GM19452 (cell line): ENCODE measurements around the gene BCAS4.
"Not testable (repeated sequence)": the region's sequence is repeated elsewhere in the genome, so short reads cannot be mapped to it uniquely, and the experiment has no call there.

Experiments used
- ATAC-seq: cut with Tn5 transposase; IDR thresholded peaks from one replicate; pipeline ENCODE4 v1.9.1; 2021; ENCODE audit not compliant: unreplicated experiment

The BCAS4 gene

DNA sequence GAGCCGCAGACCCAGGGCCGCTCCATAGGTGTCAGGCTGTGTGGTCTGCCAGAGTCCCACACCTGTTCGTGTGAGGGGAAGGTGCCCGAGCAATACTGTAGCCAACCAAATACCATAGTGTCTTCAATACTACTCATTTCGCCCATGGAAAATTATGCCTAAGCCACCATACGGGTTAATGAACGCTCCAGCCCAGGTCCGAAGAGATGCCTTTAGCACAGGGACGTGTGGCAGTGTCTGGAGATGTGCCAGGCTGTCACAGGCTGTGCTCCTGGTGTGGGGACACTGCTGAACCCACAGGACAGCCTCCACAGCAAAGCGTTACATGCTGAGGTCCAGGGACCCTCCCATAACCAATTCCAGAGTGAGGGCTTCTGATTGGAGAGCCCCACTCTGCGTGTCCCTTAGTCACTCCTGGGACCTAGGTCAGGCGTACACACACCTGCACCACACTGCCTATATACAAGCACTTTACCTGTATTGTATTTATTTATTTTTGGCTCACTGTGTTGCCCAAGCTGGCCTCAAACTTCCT is 25.2 kb upstream of the BCAS4 start:
- not testable (repeated sequence) for ATAC-seq

GRCh38 chr20:50771419-50772080 is 23.3 kb upstream of the BCAS4 start:
- ATAC-seq: not testable (repeated sequence)

DNA sequence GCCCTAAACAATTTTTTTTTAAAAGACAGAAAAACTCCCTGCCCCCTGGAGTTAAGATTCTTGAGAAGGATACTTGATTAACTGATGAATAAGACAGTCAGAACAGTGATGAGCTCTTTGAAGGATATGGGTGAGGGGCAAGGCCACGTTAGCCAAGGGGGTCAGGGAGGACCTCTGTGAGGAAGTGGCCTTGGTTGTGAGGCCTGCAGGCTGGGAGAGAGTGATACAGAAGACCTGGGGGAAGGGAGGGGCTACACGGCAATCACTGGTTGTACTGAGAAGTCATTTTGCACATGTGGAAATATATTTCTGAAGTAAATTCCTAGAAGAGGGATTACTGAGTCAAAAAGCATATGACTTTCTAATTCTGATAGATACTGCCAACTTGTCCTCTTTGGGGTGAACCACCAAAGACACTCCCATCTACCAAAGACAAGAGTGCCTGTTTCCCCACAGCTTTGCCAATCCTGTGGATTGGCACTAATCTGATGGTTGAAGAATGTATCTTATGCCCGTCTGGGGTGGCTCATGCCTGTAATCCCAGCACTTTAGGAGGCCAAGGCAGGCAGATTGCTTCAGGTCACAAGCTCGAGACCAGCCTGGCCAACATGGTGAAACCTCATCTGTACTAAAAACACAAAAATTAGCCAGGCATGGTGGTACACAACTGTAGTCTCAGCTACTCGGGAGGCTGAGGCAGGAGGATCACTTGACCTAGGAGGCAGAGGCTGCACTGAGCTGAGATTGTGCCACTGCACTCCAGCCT is 22.3 kb upstream of the BCAS4 start:
- ATAC-seq: no peak

DNA sequence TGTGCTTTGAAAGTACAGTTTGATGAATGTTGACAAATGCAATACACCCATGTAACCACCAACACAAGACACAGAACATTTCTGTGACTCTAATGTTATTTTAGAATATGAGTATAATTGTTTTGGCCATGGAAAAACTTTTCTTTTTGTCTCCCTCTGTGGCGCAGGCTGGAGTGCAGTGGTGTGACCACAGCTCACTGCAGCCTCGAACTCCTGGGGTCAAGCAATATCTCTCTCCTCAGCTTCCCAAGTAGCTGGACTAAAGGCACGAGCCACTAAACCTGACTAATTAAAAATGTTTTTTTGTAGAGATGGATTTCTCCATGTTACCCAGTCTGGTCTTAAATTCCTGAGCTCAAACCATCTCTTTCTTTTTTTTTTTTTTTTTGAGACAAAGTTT is 20.3 kb upstream of the BCAS4 start:
- no peak for ATAC-seq

DNA sequence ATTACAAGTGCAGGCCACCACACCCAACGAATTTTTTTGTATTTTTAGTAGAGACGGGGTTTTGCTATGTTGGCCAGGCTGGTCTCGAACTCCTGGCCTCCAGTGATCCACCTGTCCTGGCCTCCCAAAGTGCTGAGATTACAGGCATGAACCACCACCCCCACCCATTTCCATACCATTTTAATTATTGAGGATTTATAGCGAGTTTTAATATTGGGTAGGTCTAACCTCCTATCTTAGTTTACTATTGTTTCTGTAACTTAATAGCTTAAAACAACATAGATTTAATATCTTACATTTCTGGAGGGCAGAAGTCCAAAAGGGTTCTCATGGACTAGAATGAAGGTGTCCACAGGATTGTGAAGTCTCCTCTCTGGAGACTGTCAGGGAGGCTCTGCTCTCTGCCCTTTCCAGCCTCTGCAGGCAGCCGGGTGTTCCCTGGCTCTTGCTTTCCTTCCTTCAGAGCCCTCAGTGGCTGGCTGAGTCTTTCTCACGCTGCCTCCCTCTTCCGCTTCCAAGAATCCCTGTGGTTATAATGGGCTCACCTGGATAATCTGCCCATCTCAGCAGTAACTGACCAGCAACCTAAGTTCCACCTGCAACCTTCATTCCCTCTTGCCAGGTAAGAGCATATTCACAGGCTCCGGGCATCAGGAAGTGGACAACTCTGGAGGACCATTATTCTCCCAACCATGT is 18.6 kb upstream of the BCAS4 start:
- ATAC-seq: no peak

DNA sequence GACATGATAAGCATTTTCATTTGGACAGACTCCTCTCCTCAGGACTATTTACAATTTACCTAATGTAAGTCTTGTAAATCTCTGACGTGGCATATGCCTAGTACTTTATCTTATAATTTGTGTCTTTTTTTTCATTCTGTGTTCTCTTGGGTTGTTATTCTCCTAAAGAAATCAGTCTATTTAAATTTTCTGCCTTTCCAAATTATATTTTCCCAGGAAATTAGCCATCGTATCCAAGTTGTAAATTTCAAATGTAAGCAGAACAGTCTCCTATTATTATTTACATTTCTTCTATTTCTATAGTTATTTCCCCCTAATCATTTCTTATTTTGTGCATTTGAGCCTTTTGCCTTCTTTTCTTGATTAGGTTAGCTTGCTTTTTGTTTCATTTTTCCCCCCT is 17.5 kb upstream of the BCAS4 start:
- ATAC-seq: no peak

GRCh38 chr20:50778994-50779393 is 15.9 kb upstream of the BCAS4 start:
- ATAC-seq: not testable (repeated sequence)

DNA sequence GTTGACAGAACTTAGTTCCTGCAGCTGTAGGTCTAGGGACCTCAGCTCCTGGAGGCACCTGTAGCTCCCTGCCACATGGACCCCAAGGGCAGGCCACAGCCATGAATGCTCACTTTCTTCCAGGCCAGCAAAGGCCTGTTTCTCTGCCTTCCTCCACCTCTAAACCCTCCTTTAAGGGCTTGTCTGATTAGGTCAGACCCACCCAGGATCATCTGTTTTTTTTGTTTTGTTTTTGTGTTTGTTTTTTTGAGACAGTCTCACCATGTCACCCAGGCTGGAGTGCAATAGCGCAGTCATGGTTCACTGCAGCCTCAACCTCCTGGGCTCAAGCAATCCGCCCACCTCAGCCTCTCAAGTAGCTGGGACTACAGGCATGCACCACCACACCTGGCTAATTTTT is 11.5 kb upstream of the BCAS4 start:
- no peak for ATAC-seq

DNA sequence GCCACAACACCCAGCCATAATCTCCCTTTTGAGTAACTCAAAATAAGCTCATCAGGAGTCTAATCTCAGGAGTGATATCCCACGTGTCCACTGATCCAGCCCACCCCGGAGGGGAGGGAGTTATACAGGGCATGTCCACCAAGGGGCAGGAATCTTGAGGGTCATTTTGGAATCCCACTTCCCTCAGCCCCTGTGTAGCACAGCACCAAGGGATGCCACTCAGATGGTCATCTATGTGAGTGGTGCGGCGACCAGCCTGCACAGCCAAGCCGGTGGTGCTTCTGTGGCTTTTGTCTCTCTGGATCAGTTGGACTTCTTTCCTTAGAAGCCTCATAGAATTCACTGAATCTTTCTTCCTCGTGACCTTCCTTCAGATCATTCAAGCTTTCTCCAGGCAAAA is 11.0 kb upstream of the BCAS4 start:
- no peak for ATAC-seq

- no peak for ATAC-seq
Measured at GRCh38 chr20:50784464-50784863, 10.4 kb upstream of the BCAS4 start.

DNA sequence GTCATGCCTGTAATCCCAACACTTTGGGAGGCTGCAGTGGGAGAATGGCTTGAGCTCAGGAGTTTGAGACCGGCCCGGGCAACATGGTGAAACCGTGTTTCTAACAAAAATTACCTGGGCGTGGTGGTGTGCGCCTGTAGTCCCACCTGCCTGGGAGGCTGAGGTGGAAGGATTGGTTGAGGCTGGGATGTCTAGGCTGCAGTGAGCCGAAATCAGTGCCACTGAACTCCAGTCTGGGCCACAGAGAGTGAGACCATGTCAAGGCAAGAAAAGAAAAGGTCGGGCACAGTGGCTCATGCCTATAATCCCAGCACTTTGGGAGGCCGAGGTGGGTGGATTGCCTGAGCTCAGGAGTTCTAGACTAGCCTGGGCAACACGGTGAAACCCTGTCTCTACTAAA is 8.2 kb upstream of the BCAS4 start:
- no peak for ATAC-seq

- ATAC-seq: no peak
Measured at GRCh38 chr20:50787181-50787580, 7.7 kb upstream of the BCAS4 start.

DNA sequence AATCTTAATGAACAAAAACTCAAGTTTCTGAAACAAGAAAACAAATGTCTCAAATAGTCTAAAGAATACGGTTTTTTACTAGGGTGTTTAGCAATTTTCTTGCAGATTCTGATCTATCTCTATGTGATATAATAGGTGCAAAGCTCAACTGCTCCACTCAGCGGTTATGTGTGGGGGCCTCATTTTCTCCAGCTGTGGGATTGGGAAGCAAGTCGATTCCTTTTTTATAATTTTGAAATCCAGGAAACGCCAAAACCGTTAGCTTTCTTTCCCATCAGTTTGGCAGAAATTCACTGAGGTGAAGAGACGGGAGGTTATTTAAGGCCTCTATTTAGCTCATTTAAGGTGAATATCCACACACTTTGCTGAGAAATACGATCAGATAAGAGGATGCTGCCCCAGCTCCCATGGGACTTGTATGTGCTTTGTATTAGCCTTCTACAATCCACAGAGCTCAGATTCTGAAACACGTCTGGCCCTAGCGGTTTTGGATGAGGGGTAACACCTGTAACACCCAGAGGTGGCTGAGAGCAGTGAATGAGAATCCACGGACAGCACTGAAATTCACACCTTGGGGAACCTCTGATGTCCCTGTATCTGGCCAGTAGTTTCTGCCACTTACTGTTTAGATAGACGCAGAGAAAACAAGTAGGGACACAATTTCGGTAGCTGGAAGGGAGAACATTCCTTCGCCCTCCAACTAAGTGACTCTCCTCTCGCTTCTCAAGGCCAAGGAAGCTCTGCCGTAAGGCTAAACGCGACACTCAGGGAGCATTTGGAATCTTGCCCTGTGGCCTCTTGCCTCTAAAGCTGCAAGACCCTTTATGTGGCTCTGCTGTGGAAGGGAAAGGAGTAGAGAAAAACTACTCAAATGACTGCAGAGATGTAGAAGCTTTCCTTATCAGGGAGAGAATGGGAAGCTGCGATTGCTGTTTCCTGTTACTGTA is 6.5 kb upstream of the BCAS4 start:
- no peak for ATAC-seq

DNA sequence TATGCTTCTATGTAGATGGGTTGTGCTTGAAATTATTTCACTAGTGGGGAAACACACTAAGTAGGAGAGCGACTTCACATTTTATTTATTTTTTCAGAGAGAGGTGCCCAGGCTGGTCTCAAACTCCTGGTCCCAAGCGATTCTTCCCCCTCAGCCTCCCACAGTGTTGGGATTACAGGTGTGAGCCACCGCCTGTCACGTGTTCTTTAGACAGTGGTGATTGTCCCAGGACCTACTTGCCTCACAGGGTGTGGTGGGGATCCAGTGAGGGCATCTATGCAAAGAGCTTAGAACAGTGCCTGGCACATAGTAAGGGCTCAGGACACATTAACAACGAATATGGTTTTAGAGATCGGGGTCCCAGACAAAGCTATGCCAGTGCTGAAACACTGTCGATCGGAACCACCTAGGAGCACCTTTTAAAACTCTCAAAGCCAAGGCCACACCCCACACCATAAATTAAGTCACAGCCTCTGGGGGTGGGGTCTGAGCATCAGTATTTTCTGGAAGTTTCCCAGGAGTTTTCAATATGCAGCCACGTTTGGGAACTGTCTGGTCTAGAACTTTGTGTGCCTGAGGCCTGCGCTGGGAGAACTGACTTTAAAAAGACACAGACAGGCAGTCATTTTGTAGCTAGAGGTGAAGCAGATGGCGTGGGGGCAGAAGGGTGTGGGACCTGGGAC is 4.8 kb upstream of the BCAS4 start:
- no peak for ATAC-seq

- peak; percentile 47 for ATAC-seq
Measured at GRCh38 chr20:50790651-50791277, 4.1 kb upstream of the BCAS4 start.

- ATAC-seq: no peak
Measured at GRCh38 chr20:50792708-50793574, 1.9 kb upstream of the BCAS4 start.

DNA sequence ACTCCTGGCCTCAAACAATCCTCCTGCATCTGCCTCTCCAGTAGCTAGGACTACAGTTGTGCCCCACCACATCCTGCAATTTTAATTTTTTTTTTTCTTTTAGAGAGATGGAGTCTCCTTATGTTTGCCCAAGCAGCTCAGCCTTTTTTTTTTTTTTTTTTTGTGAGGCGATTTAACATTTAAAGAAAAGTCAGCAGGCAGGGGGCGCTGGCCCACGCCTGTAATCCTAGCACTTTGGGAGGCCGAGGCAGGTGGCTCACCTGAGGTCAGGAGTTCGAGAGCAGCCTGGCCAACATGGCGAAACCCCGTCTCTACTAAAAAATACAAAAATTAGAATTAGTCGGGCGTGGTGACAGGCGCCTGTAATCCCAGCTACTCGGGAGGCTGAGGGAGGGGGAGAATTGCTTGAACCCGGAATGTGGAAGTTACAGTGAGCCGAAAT is 1.3 kb upstream of the BCAS4 start:
- not testable (repeated sequence) for ATAC-seq

DNA sequence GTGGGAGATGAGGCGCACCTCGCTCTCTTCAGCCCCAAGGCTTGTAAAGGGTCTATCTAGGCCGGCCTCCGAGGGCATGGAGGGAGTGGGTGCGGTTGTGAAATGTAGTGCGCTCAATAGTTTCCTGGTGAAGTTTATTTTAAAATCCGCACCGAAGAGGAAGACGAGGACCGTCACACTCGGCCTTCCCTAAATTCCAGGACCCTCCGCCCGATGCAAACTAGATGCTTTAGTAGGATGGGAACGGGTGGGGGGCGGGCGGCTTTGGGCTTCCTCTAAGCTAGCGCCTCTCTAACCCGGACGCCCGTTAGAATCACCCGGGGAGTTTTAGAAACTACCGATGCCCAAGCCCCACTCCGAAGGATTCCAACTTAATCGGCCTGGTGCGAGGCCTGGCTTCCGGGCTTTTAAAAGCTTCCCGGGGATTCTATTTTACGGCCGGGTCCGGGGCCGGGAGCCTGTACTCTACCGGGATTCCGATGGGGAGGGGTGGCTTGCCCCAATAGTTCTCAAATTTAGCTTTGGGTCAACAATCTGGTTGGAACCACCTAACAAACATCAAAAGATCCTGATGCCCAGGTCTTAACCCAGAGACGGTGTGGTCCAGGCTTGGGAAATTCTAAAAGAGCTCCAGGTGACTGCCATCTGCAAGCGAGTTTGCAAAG is 548 bp upstream of the BCAS4 start:
- ATAC-seq: peak; percentile 2
